DOHH2 (cell line): ENCODE results near the gene KCNIP1.

Experiments used
- H3F3A ChIP-seq: fragments of 200-600 bp; sonication (generic), shearing (Covaris generic); 2 replicates; pipeline ENCODE4 v1.6.0; 2016; ENCODE audit warnings: antibody characterized with exemption, mild to moderate bottlenecking; ENCODE audit not compliant: control insufficient read depth, insufficient read depth
- H3K27ac ChIP-seq: fragments of 200-600 bp; sonication (generic); 2 replicates; pipeline ENCODE4 v1.5.1; 2014; ENCODE audit warnings: low read depth, mild to moderate bottlenecking, low read length, moderate library complexity
- H3K27me3 ChIP-seq: fragments of 200-600 bp; sonication (generic); 2 replicates; pipeline ENCODE4 v1.6.1; 2014; ENCODE audit warnings: mild to moderate bottlenecking, low read length, mixed read lengths; ENCODE audit not compliant: control insufficient read depth
- H3K36me3 ChIP-seq: fragments of 200-600 bp; sonication (generic); 2 replicates; pipeline ENCODE4 v1.6.1; 2014; ENCODE audit warnings: mild to moderate bottlenecking, low read length, moderate library complexity, mixed read lengths; ENCODE audit not compliant: control insufficient read depth
- H3K4me1 ChIP-seq: fragments of 200-600 bp; sonication (generic); 2 replicates; pipeline ENCODE4 v1.6.1; 2014; ENCODE audit warnings: mild to moderate bottlenecking, low read length, mixed read lengths; ENCODE audit not compliant: control insufficient read depth
- H3K4me2 ChIP-seq: fragments of 200-600 bp; sonication (generic); 2 replicates; pipeline ENCODE4 v1.6.0; 2014; ENCODE audit warnings: mild to moderate bottlenecking, low read length, moderate library complexity
- H3K4me3 ChIP-seq: fragments of 200-600 bp; sonication (generic); 2 replicates; pipeline ENCODE4 v1.5.1; 2014; ENCODE audit warnings: mild to moderate bottlenecking, low read length, mixed read lengths
- H3K79me2 ChIP-seq: fragments of 200-600 bp; sonication (generic); 2 replicates; pipeline ENCODE4 v1.6.1; 2014; ENCODE audit warnings: mild to moderate bottlenecking, low read length, mixed read lengths; ENCODE audit not compliant: control insufficient read depth
- H3K9me2 ChIP-seq: fragments of 200-600 bp; sonication (generic); replicated peaks from 2 replicates; pipeline ENCODE4 v1.6.1; 2014; ENCODE audit warnings: mild to moderate bottlenecking, low read length, mixed read lengths; ENCODE audit not compliant: control insufficient read depth
- H3K9me3 ChIP-seq: fragments of 200-600 bp; sonication (generic); 2 replicates; pipeline ENCODE4 v1.6.1; 2014; ENCODE audit warnings: antibody characterized with exemption, low read length, mixed read lengths; ENCODE audit not compliant: control insufficient read depth, insufficient read depth
- H4K20me1 ChIP-seq: fragments of 200-600 bp; sonication (generic); 2 replicates; pipeline ENCODE4 v1.6.0; 2014; ENCODE audit warnings: low read depth, mild to moderate bottlenecking, antibody characterized with exemption, low read length, moderate library complexity; ENCODE audit not compliant: control insufficient read depth, insufficient read depth
- EZH2phosphoT487 ChIP-seq: fragments of 200-600 bp; sonication (generic); IDR thresholded peaks from 2 replicates; pipeline ENCODE4 v1.6.1; 2017; ENCODE audit warnings: borderline replicate concordance, mild to moderate bottlenecking, antibody characterized with exemption, low read length, moderate library complexity, mixed read lengths
- TF ChIP-seq, protein P1 (sequence below): fragments of 200-600 bp; sonication (generic); IDR thresholded peaks from one replicate; pipeline ENCODE4 v1.5.1; 2014; ENCODE audit warnings: antibody characterized with exemption, mild to moderate bottlenecking, low read depth, low read length; ENCODE audit not compliant: poor library complexity, severe bottlenecking

The KCNIP1 gene

GRCh38 chr5:170493028-170493820, 10.6 kb upstream of the KCNIP1 start:
- Histone ChIP-seq H3K36me3 (no peaks in the 10 kb centered on the region), H3K4me1 (no peaks in the 10 kb centered on the region), H3K4me2 (no peak overlapping the region), H4K20me1 (no peaks in the 10 kb centered on the region), H3K79me2 (no peaks in the 10 kb centered on the region), H3K9me2 (no peaks in the 10 kb centered on the region), H3F3A (no peaks in the 10 kb centered on the region), H3K4me3 (no peak overlapping the region), H3K27ac (no peak overlapping the region), H3K27me3 (peaks cover 9% of the 10 kb centered on the region), H3K9me3 (no peaks in the 10 kb centered on the region)
- no peak for TF ChIP-seq EZH2phosphoT487
- TF ChIP-seq, protein P1, sequence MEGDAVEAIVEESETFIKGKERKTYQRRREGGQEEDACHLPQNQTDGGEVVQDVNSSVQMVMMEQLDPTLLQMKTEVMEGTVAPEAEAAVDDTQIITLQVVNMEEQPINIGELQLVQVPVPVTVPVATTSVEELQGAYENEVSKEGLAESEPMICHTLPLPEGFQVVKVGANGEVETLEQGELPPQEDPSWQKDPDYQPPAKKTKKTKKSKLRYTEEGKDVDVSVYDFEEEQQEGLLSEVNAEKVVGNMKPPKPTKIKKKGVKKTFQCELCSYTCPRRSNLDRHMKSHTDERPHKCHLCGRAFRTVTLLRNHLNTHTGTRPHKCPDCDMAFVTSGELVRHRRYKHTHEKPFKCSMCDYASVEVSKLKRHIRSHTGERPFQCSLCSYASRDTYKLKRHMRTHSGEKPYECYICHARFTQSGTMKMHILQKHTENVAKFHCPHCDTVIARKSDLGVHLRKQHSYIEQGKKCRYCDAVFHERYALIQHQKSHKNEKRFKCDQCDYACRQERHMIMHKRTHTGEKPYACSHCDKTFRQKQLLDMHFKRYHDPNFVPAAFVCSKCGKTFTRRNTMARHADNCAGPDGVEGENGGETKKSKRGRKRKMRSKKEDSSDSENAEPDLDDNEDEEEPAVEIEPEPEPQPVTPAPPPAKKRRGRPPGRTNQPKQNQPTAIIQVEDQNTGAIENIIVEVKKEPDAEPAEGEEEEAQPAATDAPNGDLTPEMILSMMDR: no peak

DNA sequence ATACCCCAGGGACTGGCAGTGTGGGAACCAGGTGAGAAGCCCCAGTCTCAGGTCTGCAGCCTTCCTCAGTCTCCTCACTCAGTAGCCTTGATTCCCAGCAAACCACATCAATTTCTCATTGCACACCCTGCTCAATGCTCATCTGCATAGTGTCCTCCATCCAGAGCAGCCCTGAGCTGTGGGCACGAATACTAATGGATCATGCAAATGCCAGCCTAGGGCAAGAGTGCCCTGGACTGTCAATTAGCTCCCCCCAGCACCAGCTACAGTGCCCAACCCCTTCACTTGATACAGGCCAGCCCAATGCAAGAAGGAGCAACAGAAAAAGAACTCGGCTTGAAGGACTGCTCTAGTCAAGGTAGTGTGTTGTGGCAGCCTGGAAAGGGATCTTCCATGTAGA, 9.8 kb upstream of the KCNIP1 start:
- H3K4me3 ChIP-seq: no peak overlapping the region
- H3K36me3 ChIP-seq: no peaks in the 10 kb centered on the region
- no peaks in the 10 kb centered on the region for H3F3A ChIP-seq
- TF ChIP-seq, protein P1: no peak
- TF ChIP-seq EZH2phosphoT487: no peak
- H3K4me1 ChIP-seq: no peaks in the 10 kb centered on the region
- no peak overlapping the region for H3K27ac ChIP-seq
- no peaks in the 10 kb centered on the region for H4K20me1 ChIP-seq
- no peak overlapping the region for H3K4me2 ChIP-seq
- no peaks in the 10 kb centered on the region for H3K9me2 ChIP-seq
- H3K79me2 ChIP-seq: no peaks in the 10 kb centered on the region
- peaks cover 9% of the 10 kb centered on the region for H3K27me3 ChIP-seq
- no peaks in the 10 kb centered on the region for H3K9me3 ChIP-seq

- Histone ChIP-seq H4K20me1 (no peaks in the 10 kb centered on the region), H3K9me2 (no peaks in the 10 kb centered on the region), H3K27ac (no peak overlapping the region), H3K4me1 (no peaks in the 10 kb centered on the region), H3K4me3 (no peak overlapping the region), H3K27me3 (peaks cover 9% of the 10 kb centered on the region), H3K79me2 (no peaks in the 10 kb centered on the region), H3K4me2 (no peak overlapping the region), H3K9me3 (no peaks in the 10 kb centered on the region), H3F3A (no peaks in the 10 kb centered on the region), H3K36me3 (no peaks in the 10 kb centered on the region)
- TF ChIP-seq, protein P1: no peak
- TF ChIP-seq EZH2phosphoT487: no peak
These were observed 7.8 kb upstream of the KCNIP1 start for GRCh38 chr5:170495825-170496661.
